Measurements from ENCODE around the gene MT1G.
"Not testable (repeated sequence)": the region's sequence is repeated elsewhere in the genome, so short reads cannot be mapped to it uniquely, and the experiment has no call there.

MT1G gene

DNA sequence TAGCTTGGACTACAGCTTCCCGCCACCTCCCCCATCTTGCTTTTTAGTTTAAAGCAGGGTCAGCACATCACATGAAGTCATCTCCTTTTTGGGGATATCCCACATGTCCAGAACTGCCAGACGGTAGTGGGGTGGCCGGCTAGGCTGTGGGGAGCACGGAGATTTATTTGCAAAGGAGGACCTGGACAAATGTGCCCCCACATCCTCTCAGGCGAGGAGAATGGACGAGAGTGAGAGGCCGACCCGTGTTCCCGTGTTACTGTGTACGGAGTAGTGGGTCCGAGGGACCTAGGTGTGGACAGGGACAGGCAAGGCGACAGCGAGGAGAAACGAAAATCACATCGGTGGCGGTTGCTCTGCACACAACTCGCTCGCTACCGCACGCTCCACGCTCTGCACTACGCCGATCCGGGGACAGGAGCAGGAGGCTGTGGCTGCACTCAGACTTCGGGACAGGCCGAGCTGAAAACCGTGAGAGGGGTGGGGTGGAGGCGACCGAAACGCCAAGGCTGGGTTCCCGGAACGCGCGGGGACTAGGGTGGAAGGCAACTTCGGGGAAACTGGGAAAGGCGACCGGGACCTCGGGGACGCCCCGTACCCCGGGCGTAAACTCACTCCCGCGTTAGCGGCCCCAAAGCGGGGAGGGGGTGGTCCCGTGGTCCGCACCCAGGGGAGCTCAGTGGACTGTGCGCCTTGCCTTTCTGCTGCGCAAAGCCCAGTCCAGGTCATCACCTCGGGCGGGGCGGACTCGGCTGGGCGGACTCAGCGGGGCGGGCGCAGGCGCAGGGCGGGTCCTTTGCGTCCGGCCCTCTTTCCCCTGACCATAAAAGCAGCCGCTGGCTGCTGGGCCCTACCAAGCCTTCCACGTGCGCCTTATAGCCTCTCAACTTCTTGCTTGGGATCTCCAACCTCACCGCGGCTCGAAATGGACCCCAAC lies 29.8 kb downstream of the MT1G start, which contains the start of gene MT1A:
MT1A (plus strand) TSS at position 853 of the 937 bp plus-strand sequence; CDS start at position 926, 73 bp downstream.
- DNase-seq (ENCODE audit: low read depth, low spot score), result no peak

- no peak for DNase-seq (ENCODE audit: low read depth, low spot score)
These were observed 31.1 kb downstream of the MT1G start for GRCh38 chr16:56636616-56637413.

DNA sequence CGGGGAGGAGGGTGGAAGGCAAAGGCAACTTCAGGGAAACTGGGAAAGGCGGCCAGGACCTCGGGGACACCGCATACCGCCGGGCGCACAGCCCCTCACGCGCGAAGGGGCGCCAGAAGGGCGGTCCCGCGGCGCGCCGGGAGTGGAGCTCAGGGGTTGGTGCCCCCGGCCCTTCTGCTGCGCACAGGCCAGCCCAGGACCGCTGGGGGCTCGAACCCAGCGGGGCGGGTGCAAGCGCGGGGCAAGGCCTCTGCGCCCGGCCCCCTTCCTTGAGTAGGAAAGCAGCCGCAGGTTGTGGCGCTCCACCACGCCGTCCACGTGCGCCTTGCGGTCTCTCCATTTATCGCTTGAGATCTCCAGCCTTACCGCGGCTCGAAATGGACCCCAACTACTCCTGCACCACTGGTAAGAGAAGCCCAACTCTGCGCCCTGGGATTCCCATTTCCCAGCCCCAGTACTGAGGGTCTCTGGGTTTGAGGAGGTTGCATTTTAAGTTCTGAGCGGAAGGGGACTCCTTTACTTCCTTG lies 32.4 kb downstream of the MT1G start:
- DNase-seq (ENCODE audit: low read depth, low spot score), result no peak

DNA sequence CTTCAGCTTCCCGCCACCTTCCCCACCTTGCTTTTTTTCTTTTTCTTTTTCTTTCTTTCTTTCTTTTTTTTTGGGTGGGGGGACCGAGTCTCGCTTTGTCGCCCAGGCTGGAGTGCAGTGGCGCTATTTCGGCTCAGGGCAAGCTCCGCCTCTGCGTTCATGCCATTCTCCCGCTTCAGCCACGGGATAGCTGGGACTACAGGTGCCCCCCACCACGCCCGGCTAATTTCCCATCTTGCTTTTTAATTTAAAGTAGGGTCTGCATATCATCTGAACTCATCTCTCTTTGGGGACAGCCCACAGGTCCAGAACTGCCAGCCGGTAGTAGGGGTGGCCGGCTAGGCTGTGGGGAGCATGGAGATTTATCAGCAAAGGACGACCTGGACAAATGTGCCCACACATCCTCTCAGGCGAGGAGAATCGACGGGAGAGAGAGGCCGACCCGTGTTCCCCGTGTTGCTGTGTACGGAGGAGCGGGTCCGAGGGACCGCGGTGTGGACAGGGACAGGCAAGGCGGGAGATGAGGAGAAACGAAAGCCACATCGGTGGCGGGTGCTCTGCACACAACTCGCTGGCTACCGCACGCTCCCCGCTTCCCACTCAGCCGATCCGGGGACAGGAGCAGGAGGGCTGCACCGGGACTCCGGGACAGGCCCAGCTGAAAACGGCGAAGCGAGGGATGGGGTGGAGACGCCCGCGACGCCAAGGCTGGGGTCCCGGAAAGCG lies 33.0 kb downstream of the MT1G start:
- no peak for DNase-seq (ENCODE audit: low read depth, low spot score)

DNA sequence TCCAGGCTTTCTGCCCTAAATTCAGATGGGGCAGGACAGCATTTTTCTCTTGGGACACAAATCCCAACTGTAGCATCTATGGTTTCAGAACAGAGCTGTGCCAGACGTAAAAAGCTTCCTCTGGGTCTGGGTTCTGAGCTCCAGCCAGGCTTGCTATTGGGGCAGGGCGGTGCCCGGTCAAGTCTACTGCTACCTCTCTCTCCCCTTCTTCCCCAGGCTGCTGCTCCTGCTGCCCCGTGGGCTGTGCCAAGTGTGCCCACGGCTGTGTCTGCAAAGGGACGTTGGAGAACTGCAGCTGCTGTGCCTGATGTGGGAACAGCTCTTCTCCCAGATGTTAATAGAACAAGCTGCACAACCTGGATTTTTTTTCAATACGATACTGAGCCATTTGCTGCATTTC lies 34.3 kb downstream of the MT1G start:
- no peak for DNase-seq (ENCODE audit: low read depth, low spot score)

GRCh38 chr16:56632848-56633365 lies 35.0 kb downstream of the MT1G start:
- no peak for DNase-seq (ENCODE audit: low read depth, low spot score)

GRCh38 chr16:56632156-56632847 lies 35.6 kb downstream of the MT1G start, which contains the start of gene MT1M:
Gene MT1M (plus strand): TSS chr16:56632659. CDS start chr16:56632732, 73 bp downstream.
- no peak for DNase-seq (ENCODE audit: low read depth, low spot score)

DNA sequence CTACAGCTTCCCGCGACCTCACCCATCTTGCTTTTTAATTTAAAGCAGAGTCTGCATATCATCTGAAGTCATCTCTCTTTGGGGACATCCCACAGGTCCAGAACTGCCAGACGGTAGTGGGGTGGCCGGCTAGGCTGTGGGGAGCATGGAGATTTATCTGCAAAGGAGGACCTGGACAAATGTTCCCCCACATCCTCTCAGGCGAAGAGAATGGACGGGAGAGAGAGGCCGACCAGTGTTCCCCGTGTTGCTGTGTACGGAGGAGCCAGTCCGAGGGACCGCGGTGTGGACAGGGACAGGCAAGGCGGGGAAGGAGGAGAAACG lies 36.1 kb downstream of the MT1G start:
- DNase-seq (ENCODE audit: low read depth, low spot score), result no peak

DNA sequence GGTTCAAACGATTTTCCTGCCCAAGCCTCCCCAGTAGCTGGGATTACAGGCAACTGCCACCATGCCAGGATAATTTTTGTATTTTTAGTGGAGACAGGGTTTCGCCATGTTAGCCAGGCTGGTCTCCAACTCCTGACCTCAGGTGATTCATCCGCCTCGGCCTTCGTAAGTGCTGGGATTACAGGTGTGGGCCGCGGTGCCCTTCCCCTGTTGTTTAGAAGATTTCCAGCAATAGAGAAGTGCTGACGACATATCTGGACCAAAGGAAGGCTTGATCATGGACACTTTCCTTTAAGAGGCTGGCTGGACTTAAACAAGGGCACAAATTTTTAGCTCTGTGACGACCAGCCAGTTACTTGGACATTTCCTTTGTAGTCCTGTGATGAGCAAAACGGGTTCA lies 36.7 kb downstream of the MT1G start:
- no peak for DNase-seq (ENCODE audit: low read depth, low spot score)

- no peak for DNase-seq (ENCODE audit: low read depth, low spot score)
These were observed 37.7 kb downstream of the MT1G start for GRCh38 chr16:56630134-56630533.

GRCh38 chr16:56629531-56629930 lies 38.3 kb downstream of the MT1G start:
- DNase-seq (ENCODE audit: low read depth, low spot score), result no peak

- DNase-seq (ENCODE audit: low read depth, low spot score), result no peak
These were observed 39.1 kb downstream of the MT1G start for GRCh38 chr16:56628486-56629350.

- DNase-seq (ENCODE audit: low read depth, low spot score), result no peak
These were observed 41.2 kb downstream of the MT1G start for GRCh38 chr16:56626685-56627084.

DNA sequence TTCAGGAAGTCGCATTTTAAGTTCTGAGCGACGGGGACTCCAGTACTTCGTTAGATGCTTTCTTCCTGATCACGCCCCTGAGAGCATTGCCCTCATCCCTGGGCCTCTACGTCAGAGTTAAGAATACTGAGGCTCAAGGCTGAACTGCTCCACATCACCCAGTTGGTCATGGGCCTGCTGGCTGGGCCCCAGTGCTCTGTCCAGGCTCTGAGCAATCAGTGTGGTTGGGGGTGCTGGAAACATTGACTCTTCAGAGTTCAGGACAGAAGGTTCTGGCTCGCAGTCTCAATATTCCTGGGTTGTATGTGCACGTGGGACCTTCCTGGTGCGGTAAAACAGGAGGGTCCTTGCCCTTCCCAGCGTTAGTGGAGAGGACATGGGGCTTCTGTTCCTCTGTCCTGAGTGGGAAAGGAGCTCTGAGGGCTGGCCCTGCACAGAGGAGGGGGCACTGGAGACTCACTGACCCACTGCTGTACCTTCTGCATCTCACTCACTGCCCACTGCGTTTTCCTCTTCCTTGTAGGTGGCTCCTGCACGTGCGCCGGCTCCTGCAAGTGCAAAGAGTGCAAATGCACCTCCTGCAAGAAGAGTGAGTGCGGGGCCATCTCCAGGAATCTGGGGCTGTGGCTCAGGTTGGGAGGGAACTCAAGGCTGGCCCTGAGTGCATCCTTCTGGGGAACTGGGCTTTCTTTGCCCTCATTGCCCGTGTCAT lies 41.8 kb downstream of the MT1G start:
- DNase-seq (ENCODE audit: low read depth, low spot score), result no peak

DNA sequence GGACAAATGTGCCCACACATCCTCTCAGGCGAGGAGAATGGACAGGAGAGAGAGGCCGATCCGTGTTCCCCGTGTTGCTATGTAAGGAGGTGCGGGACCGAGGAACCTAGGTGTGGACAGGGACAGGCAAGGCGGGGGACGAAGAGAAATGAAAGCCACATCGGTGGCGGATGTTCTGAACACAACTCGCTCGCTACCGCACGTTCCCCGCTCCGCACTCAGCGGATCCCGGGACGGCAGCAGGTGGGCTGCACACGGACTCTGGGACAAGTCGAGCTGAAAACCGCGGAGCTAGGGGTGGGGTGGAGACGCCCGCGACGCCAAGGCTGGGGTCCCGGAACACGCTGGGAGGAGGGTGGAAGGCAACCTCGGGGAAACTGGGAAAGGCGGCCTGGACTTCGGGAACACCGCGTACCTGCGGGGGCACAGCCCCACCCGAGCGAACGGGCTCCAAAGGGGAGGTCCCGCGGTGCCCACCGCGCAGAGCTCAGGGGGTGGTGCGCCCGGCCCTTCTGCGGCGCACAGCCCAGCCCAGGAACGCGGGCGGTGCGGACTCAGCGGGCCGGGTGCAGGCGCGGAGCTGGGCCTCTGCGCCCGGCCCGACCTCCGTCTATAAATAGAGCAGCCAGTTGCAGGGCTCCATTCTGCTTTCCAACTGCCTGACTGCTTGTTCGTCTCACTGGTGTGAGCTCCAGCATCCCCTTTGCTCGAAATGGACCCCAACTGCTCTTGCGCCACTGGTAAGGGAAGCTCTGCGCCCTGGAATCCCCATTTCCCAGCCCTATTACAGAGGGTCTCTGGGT lies 42.5 kb downstream of the MT1G start, which contains the start of gene MT1E:
MT1E (plus strand) TSS at position 642 of the 803 bp plus-strand sequence; CDS start at position 713, 71 bp downstream.
- DNase-seq (ENCODE audit: low read depth, low spot score), result no peak

DNA sequence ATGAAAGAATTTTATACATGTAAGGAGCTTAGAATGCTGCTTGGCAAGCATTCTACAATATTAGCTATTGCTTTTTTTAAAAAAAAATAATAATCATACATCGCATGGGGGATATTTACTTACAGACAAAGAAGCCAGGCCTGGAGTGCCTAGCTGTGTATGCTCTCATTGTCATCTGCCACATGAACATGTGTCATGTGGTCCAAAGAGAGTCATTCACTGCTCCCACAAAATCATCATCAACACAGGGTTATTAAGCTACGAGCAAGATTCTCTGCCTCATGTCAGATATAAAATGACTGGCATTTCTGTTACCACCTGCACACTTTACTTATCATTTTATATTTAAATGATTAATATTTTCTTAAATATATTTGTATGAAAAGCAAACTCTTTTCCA lies 44.2 kb downstream of the MT1G start:
- DNase-seq (ENCODE audit: low read depth, low spot score), result no peak

- not testable (repeated sequence) for DNase-seq (ENCODE audit: low read depth, low spot score)
These were observed 44.7 kb downstream of the MT1G start for GRCh38 chr16:56623184-56623583.
